ENCODE results near the gene SLC25A26. TPM values are rescaled to one million over a fixed set of nuclear protein-coding genes. Genes with fewer than 3 reads are reported as not detected.
A peak's percentile ranks its signal among the peaks of the same experiment; 100 is the strongest.

The SLC25A26 gene
- total RNA-seq, 6 experiments from 2014 or later = 12.8 to 16.3 (median 13.6) TPM

DNA sequence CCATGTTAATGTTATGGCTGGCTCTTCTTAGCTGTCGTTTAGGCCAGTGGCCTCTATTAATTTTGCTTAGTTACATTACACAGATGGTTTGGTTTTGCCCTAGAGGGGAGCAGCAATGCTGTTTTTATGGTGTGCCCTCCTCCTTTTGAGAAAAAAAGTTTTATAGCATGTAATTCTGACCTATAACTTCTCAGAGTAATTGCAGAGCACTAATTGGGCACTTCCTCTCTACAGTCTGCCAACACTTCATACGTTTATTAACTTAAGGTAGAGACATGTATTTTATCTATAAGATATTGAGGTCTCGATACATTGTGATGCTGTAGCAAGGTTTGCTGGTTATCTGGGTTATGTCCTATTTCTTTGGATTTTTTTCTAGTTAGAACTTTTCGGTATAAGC lies 12.2 kb downstream of the SLC25A26 start:
- Mint-ChIP-seq H3K4me3 (no peak overlapping the region), H3K9me3 (no peaks in the 10 kb centered on the region), H3K4me1 (ENCODE audit: low read depth) (peaks cover 7% of the 10 kb centered on the region; the same call in 1 of the 2 replicates), H3K27ac (no peak overlapping the region), H3K27me3 (ENCODE audit: insufficient read depth) (no peaks in the 10 kb centered on the region), H3K36me3 (ENCODE audit: low read depth) (peaks cover 7% of the 10 kb centered on the region; the same call in 1 of the 2 replicates)
- TF ChIP-seq, protein P1, sequence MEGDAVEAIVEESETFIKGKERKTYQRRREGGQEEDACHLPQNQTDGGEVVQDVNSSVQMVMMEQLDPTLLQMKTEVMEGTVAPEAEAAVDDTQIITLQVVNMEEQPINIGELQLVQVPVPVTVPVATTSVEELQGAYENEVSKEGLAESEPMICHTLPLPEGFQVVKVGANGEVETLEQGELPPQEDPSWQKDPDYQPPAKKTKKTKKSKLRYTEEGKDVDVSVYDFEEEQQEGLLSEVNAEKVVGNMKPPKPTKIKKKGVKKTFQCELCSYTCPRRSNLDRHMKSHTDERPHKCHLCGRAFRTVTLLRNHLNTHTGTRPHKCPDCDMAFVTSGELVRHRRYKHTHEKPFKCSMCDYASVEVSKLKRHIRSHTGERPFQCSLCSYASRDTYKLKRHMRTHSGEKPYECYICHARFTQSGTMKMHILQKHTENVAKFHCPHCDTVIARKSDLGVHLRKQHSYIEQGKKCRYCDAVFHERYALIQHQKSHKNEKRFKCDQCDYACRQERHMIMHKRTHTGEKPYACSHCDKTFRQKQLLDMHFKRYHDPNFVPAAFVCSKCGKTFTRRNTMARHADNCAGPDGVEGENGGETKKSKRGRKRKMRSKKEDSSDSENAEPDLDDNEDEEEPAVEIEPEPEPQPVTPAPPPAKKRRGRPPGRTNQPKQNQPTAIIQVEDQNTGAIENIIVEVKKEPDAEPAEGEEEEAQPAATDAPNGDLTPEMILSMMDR (IDR thresholded peaks at IDR 0.05) = no peak
- no peak for DNase-seq

DNA sequence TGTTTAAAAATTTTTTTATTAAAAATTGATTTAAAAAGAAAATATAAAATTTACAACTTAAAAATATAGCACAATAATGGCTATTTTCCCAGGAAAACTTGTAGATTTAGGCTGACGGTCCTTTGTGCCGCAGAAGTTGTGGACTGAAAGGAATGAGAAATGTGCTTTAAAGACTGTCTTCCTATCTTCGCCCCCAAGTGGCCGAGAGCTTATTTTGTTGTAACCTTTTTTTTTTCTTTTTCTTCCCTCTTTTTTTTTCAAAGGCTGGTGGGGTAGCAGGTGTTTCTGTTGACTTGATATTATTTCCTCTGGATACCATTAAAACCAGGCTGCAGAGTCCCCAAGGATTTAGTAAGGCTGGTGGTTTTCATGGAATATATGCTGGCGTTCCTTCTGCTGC lies 15.5 kb downstream of the SLC25A26 start:
- Mint-ChIP-seq H3K36me3 (ENCODE audit: low read depth) (peaks cover 25% of the 10 kb centered on the region), H3K4me3 (no peak overlapping the region), H3K4me1 (ENCODE audit: low read depth) (peaks cover 7% of the 10 kb centered on the region; the same call in 1 of the 2 replicates), H3K27me3 (ENCODE audit: insufficient read depth) (no peaks in the 10 kb centered on the region), H3K27ac (no peak overlapping the region), H3K9me3 (peaks cover 17% of the 10 kb centered on the region)
- TF ChIP-seq, protein P1 (IDR thresholded peaks at IDR 0.05) = peak; percentile 54
- DNase-seq = no peak

DNA sequence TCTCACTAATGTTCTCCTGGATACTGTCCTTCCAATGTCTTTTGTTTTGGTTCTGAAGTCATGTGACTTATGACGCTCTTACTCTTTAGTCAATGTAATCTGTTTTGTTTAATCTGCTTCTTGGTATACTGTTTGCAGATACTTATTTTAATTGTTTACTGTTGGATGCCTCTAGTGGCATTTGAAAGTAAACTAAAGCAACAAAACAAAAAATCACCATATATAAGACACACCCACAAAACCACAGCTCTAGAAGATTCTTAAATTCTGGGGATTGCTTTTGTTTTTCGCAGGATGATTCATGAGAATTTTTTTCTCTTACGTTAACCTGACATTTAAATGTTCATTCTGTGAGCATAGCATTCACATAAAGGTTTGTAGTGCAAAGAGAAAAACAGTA lies 16.8 kb downstream of the SLC25A26 start:
- DNase-seq = no peak
- Mint-ChIP-seq H3K36me3 (ENCODE audit: low read depth) (peaks cover 25% of the 10 kb centered on the region), H3K9me3 (peaks cover 17% of the 10 kb centered on the region), H3K27ac (no peak overlapping the region), H3K27me3 (ENCODE audit: insufficient read depth) (no peaks in the 10 kb centered on the region), H3K4me1 (ENCODE audit: low read depth) (peaks cover 7% of the 10 kb centered on the region; the same call in 1 of the 2 replicates), H3K4me3 (no peak overlapping the region)
- TF ChIP-seq, protein P1 (IDR thresholded peaks at IDR 0.05) = no peak

DNA sequence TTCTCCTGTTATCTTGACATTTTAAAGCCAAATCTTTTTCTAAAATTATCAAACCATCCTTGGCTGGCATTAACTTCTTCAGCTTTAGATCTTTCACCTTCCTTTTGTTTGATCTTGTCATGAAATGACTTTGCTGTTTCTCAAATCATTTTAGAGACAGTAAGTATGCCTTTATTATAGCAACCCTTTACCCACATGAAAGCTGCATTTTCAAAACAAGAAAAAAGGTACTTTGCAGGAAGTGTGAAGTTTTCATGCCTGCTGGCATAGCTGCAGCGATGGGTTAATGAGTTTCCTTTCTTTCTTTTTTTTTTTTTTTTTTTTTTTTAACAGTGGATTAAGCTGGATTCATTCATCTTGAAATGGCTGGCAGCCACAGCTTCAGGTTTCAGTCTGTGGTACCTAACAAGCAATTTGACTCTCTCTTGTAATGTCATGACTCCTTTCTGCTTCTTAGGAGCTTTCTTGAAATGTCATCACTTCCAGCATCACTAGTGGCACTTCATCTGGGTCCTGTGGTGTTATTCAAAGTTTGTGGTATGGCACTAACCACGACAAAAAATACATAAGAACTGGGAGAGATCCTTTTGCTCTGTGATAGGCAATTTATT lies 18.8 kb downstream of the SLC25A26 start:
- Mint-ChIP-seq H3K9me3 (peaks cover 17% of the 10 kb centered on the region), H3K27ac (no peak overlapping the region), H3K4me1 (ENCODE audit: low read depth) (peaks cover 7% of the 10 kb centered on the region; the same call in 1 of the 2 replicates), H3K4me3 (no peak overlapping the region), H3K36me3 (ENCODE audit: low read depth) (peaks cover 25% of the 10 kb centered on the region), H3K27me3 (ENCODE audit: insufficient read depth) (no peaks in the 10 kb centered on the region)
- DNase-seq = no peak
- TF ChIP-seq, protein P1 (IDR thresholded peaks at IDR 0.05) = no peak

DNA sequence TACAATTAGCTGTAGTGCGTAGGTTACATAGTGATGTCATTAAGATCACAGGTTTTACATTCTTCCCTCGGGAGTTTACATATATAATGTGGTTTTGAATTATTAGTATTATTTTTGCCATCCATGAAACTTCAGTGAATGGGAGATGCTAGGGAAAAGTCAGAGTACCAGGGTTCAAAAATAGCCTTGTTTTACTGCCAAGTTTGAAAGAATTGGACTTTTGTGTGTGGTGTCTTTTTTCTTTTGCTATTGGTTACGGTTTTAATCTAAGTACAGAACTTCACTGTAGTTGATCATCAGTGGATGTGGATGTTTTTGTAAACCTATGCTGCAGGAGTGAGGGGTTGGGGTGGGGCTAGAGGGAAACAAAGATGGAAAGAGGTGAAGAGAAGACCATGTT lies 20.7 kb downstream of the SLC25A26 start:
- no peak overlapping the region for H3K4me3 Mint-ChIP-seq
- H3K27me3 Mint-ChIP-seq (ENCODE audit: insufficient read depth) = no peaks in the 10 kb centered on the region
- H3K27ac Mint-ChIP-seq = no peak overlapping the region
- DNase-seq = no peak
- H3K9me3 Mint-ChIP-seq = peaks cover 17% of the 10 kb centered on the region
- peaks cover 7% of the 10 kb centered on the region; the same call in 1 of the 2 replicates for H3K4me1 Mint-ChIP-seq (ENCODE audit: low read depth)
- TF ChIP-seq, protein P1 (IDR thresholded peaks at IDR 0.05) = no peak
- H3K36me3 Mint-ChIP-seq (ENCODE audit: low read depth) = peaks cover 25% of the 10 kb centered on the region
